GM23248 (cell line): ENCODE results near the gene HOXB8.

Experiments used
- EZH2 ChIP-seq: fragments of 200-600 bp; sonication (generic); IDR thresholded peaks from 2 replicates; pipeline ENCODE4 v1.6.1; 2018; ENCODE audit warnings: antibody characterized with exemption, mild to moderate bottlenecking; ENCODE audit not compliant: insufficient read depth, poor library complexity, severe bottlenecking
- EZH2phosphoT487 ChIP-seq: fragments of 200-600 bp; sonication (generic); IDR thresholded peaks from 2 replicates; pipeline ENCODE4 v1.6.1; 2018; ENCODE audit warnings: antibody characterized with exemption, moderate library complexity, mild to moderate bottlenecking, low read depth; ENCODE audit not compliant: insufficient read depth

DNA sequence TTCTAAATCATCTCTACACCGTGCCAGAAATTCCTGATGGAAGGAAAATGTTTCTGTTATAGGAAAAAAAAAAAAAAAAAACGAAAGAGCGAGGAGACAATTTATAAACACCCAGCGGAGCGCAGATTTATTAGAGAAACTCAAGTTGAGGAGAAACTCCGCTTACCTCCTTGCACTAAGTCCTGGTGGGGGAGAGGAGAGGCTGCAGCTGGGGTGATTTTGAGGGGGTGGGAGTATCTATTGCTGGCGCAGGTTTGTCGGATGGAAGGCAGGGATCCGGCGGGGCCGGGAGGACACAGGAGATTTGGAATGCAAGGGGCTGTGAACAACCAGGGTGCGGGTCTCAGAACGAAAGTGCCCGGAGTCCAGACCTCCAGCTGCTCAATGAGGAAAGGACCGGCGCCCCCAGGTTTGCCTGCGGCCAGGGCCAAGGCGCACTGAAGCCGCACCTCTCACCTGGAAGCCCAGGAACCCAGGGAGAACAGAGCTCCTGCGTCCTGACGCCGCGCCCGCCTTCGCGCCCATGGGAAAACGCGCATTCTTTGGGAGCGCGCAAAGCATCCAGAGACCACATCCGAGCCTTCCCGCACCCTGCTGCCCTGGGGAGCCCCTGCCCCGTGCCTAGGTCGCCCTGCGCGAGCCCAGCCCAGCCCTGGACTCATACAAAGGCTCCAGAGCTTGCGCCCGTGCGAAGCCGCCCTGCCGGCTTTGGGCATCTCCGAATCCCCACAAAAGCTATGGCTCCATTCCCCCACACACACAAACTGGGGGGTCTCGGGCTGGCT, 2.6 kb upstream of the HOXB8 start:
- peak; percentile 40 for TF ChIP-seq EZH2
- no peak for TF ChIP-seq EZH2phosphoT487
